Epithelial cell of proximal tubule (primary cell): ENCODE measurements around the gene MAPK7. TPM values are rescaled to one million over a fixed set of nuclear protein-coding genes. Genes with fewer than 3 reads are reported as not detected.
A peak's percentile ranks its signal among the peaks of the same experiment; 100 is the strongest.

Source experiments
- DNase-seq: peaks from one replicate; pipeline ENCODE4 v3.0.0-alpha.2; 2011; ENCODE audit warnings: low read depth
- H3K4me3 ChIP-seq: 2 replicates; pipeline ENCODE4 v1.5.1; 2011; ENCODE audit warnings: low read depth, mild to moderate bottlenecking, low read length
- CTCF ChIP-seq: conservative IDR thresholded peaks from 2 replicates; pipeline ENCODE4 v1.5.1; 2012; ENCODE audit warnings: low read depth, mild to moderate bottlenecking, low read length
- total RNA-seq: library from RNA; depleted of rRNA; stranded (reverse); fragments of >200 nt; gene quantifications from 2 replicates; pipeline ENCODE4 v1.2.3, GENCODE V29; 2015

Gene MAPK7
- total RNA-seq, 1 donor from 2014 or later: 19.0 TPM

DNA sequence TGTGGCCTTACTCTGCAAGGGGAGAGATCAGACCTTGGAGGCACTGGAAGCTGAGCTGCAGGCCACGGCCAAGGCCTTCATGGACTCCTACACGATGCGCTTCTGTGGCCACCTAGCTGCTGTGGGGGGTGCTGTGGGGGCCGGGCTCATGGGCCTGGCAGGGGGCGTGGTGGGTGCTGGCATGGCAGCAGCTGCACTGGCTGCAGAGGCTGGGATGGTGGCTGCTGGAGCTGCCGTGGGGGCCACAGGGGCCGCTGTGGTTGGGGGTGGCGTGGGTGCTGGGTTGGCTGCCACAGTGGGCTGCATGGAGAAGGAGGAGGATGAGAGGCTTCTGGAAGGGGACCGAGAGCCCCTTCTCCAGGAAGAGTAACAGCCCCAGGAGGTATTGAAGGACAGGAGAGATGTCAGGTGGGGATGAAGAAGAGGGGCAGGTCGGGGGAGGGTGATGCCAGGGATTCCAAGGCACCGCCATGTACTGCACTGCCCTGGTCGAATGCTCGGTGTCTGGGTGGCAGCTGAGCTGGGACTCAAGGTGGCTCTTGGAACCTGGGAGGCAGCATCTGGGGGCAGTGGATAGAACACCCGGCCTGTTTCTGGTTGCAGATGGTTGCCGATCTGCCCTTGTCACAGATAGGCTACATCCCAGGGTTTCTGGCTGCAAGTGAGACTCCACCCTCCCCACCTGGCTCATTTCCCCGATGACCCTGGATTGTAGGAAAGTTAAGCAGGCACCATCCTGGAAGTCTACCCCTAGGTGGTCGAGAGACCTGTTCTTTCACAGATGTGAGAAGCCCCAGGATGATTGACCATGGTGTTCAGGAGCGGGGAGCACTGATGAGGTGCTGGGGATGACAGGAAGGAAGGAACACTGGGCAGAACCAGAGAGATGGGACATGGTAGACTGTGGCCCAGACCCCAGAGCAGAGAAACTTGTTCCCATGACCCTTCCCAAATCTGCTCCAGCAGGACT is 37.8 kb downstream of the MAPK7 start:
- TF ChIP-seq CTCF: no peak
- no peak for DNase-seq
- no peak overlapping the region for H3K4me3 ChIP-seq

DNA sequence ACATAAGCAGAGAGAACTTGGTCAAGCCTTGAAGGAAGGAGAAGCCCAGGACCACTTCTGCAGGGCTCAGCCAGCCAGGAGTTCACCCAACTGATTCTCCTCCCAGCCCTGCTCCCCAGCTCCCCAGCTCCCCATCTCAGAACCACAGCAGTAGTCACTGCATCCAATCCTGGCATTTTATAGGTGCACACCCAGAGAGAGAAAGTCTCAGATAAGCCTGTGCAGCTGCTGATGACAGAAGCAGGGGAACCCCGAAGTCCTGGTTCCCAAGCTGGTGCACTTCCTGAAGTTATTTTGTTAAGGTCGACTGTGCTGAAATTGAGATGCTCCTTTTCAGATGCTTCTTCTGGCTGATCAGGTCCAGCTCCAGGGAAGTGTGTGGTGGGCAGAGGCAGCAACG is 39.3 kb downstream of the MAPK7 start:
- DNase-seq: no peak
- no peak overlapping the region for H3K4me3 ChIP-seq
- TF ChIP-seq CTCF: no peak

DNA sequence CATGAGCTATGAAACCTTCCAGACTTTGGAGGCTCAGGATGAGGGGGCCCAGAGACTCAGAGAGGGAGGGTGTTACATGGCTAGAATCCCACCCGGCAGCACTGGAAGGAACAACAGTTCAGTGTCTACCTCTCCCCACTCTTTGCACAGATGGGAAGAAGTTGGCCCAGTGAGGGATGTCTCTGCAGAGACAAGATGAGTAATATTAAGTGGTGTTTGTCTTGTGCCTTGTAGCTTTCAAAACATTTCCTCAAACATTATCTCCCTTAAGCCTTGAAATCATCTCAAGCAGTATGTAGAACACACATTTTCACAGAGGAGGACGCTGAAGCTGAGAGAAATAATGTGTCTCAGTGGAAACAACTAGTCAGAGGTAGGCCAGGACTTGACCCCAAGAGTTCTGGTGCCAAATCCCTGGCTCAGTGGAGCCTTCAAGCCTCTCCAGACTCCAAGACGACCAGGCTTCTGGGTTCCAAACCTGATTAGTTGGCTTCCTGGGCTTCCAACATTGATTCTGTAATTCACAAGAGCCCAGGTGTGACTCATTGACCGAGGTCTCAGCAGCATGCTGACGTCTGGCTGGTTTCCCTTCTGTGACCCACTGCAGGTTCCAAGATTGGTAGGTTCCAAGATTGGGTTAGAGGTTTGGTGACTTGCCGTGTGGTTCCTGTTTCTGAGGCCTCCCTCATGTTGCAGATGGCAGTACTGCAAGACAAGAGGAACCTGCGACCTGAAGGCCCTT is 40.1 kb downstream of the MAPK7 start:
- H3K4me3 ChIP-seq: no peak overlapping the region
- TF ChIP-seq CTCF: no peak
- DNase-seq: no peak

DNA sequence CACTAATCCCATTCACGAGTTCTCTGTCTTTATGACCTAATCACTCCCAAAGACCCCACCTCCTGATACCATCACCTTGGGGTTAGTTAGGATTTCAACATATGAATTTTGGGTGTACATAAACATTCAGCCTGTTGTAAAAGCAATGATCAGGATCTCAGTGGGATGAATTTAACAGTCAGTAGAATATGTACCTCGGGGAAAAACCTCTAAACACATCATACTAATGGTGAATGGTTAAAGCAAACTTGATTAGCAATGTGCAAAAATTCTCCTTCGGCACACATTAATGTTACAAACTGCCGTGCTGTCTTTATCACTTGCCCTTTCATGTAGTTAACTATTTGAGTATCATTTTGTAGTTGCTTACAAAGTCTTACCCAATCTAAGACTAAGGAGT is 42.9 kb downstream of the MAPK7 start:
- no peak for TF ChIP-seq CTCF
- DNase-seq: no peak
- no peak overlapping the region for H3K4me3 ChIP-seq

DNA sequence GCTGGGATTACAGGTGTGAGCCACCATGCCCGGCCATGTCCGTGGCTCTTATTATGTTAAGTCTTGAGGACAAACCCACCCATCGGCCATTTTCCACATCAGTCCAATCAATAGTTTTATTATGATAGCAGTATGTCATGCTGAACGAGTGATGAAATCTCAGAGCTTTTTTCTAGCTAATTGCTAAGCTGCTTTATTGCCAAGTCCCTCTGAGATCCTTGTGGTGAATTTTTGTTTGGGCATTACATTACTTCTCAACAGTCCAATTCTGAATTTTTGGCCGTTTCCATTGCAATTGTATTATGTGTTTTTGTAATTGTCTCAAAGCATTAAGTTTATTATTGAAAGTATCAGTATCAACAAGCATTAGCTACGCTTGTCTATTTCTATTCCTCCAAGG is 43.6 kb downstream of the MAPK7 start:
- H3K4me3 ChIP-seq: no peak overlapping the region
- DNase-seq: no peak
- no peak for TF ChIP-seq CTCF

DNA sequence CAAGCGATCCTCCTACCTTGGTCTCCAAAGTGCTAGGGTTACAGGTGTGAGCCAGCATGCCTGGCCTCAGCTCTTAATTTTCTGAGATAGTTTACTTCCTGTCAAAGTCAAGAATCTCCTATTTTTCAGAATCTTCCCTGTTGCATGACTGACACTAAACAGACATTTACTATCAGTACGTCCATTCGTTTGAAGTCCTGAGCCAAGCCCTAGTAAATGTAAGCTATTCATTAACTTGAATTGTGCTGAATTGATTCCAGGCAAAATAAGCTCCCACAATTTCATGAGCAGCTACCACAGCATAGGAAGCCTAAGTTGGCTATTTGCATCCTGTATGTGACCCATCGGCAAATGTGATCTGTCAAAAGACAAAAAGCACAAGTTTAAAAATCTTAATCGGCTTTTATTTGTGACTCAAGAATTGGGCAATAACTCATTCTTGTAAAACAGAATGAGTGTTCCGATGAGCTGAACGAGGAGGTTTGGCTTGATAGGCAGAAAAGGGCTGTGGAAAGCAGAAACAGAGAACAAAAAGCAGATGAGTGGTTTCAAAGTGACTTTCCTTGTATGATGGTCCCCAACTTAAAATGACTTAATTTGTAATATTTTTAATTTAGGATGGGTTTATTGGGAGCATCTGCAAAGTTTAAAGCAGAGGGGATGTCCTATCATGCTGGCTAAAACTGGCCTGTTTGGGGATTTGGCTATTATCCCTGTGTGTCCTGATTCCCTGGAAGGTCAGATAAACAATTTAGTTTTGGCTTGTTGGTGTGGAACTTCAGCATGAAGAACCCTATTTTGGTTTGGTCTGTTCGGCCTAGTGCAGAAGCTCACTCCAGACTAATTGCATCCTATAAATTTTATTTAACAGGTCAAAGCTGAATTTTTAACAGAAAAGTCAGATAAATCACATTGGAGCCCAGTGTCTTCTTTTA is 46.9 kb downstream of the MAPK7 start:
- no peak for TF ChIP-seq CTCF
- DNase-seq: peak; percentile 13
- no peak overlapping the region for H3K4me3 ChIP-seq
